Stimulated activated CD4-positive, alpha-beta T cell treated with anti-CD3 and anti-CD28 coated beads, TNF-alpha, amount 100 ng/mL, for 4 hours (primary cell): ENCODE measurements around the gene FAM193B.
A peak's percentile ranks its signal among the peaks of the same experiment; 100 is the strongest.
"Not testable (repeated sequence)": the region's sequence is repeated elsewhere in the genome, so short reads cannot be mapped to it uniquely, and the experiment has no call there.

Source experiments
- DNase-seq, 3 experiments: peaks; one replicate each; pipeline ENCODE4 v3.0.0-alpha.2; 2020; ENCODE audit warnings: low read depth in 3 of 3

FAM193B gene

DNA sequence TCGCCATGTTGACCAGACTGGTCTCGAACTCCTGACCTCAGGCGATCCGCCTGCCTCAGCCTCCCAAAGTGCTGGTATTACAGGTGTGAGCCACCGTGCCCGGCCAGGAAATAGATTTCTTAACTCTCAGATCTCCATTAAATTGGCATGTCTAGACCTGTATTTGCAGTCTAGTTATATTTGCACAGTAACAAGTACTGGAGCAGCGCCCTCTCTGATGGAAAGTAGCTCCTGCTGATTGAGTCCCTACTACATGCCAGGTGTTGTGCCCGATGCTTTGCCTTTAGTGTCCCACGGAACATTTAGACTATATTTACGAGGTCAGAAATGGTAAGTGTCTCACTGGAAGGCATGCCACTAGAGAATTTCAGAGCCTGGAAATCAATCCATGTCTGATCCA lies 21.8 kb upstream of the FAM193B start:
- DNase-seq, result no peak

GRCh38 chr5:177575488-177575887 lies 21.1 kb upstream of the FAM193B start:
- DNase-seq, result no peak

- no peak for DNase-seq
Measured at GRCh38 chr5:177569894-177570293, 15.5 kb upstream of the FAM193B start.

GRCh38 chr5:177568326-177568725 lies 14.0 kb upstream of the FAM193B start:
- DNase-seq, result no peak

DNA sequence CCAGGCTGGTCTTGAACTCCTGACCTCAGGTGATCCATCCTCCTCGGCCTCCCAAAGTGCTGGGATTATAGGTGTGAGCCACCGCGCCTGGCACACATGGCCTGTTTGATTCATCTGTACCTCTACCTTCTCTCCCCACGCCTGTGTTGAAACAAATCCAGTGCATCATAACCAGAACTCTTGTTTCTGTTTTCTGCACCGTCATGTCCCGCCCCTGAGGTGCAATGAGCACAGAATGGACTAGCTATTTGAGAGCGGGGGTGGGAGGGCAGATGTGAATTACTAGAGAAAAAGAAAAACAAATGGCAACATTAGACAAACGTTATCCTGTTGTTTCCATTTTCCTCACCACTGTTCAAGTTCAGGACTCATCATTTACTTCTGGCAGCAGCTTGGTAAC lies 10.7 kb upstream of the FAM193B start:
- no peak for DNase-seq

- not testable (repeated sequence) for DNase-seq
Measured at GRCh38 chr5:177559446-177559941, 5.1 kb upstream of the FAM193B start.

DNA sequence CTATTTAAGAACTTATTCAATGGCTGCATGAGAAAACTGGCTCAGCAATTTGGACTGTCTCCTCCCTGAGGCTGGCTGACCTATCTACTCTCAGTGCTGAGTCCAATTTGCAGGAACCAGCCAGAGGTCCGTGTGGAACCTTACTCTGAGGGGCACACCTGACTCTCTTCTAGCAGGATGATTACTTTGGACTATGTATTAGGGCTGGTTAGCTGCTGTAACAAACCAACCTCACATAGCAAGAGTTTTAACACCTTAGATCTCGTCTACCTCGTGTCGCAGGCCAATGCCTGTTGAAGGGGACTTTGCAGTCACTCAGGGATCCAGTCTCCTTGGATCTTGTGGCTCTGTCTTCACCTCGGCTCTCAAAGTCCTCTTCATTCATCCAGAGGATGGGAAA lies 3.4 kb upstream of the FAM193B start:
- DNase-seq, result no peak

- no peak for DNase-seq
Measured at GRCh38 chr5:177557041-177557647, 2.8 kb upstream of the FAM193B start.

GRCh38 chr5:177555665-177556064 lies 1.3 kb upstream of the FAM193B start:
- DNase-seq, result no peak

DNA sequence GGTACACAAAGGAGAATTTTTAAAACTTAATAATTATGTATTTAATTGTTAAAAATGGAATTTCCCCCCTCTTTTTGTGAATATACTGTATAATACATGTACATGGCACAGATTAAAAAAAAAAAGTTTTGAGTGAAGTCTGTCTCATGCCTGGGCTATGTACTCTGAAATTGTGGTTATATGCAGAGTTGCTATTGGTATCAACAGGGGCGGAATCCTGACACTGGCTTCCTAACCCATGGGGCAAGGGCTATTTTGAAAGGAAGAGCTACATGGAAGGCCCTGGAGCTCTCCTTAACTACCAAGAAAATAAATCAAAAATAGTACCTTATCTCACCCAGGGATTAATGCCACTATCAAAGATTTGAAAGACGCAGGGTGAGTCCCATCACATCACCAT lies 865 bp upstream of the FAM193B start:
- no peak for DNase-seq

DNA sequence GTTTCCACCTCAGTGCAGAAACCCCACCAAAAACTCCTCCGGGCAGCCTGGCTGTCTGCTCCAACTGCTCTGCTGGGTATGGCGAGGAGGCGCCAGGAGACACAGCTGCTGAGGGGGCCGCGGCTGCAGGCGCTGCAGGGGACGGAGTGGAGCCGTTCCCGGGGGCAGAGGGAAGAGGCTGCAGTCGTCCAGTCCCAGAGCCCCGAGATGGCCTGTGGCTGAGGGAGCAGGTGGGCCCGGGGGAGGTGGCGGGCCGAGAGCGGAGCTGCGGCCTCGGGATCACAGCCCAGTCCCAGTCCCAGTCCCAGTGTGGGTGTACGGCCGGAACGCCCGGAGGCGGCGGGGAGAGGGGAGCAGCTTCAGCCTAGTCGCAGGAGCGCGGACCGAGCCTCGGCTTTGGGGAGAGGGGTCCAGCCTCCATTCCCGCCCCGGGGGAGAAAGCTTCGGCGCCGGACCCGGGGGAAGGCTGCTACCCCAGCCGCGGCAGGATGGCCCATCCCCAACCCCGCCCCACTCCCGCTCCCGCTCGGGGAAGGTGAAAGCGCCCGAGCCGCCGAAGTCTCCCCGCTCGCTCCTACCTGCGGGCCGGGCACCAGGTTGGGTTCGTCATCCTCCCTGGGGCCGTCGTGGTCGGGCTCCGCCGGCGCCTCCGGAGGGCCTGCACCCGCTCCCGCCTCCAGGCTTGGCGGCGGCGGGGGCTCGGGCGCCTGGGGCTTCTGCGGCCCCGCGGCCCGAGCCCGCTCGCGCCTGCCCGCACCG lies 513 bp downstream of the FAM193B start:
- peak in 2 of 3 experiments; percentile 8 to 24 for DNase-seq

DNA sequence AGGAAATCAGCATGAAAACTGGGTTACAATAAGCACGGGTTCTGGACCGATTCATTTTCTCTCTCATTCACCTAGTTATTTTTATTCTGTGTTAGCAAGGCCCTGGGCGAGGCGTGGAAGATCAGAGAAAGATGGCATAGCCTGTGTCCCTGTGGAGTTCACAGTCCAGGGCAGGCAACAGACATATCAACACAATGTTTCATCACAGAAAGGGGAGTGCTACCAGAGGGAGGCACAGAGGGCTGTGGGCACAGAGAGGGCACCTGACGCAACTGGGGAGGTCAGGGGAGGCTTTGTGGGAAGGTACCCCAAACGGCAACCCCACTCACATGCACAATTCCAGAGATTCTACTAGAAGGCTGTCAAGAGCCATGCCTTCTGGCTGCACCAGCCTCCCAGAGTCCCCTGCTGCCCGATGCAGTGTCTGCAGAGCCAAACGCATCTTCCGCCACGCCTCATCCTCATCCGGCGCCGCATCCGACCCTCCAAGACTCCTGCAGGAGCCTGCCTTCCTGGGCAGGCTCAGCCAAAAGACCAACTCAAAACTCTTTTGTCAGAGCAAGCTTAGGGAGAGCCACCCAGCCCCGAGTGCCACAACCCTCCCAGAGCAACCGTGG lies 1.4 kb downstream of the FAM193B start:
- no peak for DNase-seq

DNA sequence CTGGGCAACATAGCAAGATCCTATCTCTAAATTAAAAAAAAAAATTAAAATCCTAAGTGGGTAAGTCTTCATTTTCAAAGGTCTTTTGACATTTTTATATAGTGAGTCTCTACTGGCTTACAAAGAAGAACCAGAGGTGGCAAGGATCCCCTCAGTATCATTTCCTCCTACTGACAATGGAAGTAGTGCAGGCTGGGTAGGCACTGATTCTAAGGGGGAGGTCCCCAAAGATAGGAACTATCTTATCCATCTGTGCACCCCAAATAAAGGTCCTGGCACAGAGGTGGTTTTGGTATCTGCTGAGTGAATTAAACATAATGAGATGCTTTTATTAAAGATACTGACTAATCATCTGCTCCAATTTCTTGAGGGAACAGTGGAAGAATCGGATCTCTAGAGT lies 4.2 kb downstream of the FAM193B start:
- DNase-seq, result no peak

- no peak for DNase-seq
Measured at GRCh38 chr5:177548495-177548894, 5.9 kb downstream of the FAM193B start.

DNA sequence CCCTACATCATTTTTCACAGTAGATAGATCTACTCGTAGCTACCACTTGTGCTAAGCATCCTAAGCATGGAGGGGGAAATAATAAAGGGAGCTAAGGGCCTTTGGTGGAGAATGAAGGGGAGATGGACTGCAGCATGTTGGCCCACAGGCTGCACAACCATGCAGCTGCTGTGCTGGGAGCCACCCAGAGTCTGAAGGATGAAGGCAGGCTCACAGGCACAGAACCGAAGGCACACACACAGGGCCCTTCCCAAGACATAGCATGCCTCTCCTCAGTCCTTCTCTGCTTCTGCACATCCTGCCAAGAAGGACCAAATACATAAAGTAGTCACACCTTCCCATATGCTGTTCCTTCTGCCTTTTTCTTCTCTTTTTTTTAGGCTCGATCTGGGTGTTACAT lies 6.6 kb downstream of the FAM193B start:
- no peak for DNase-seq

DNA sequence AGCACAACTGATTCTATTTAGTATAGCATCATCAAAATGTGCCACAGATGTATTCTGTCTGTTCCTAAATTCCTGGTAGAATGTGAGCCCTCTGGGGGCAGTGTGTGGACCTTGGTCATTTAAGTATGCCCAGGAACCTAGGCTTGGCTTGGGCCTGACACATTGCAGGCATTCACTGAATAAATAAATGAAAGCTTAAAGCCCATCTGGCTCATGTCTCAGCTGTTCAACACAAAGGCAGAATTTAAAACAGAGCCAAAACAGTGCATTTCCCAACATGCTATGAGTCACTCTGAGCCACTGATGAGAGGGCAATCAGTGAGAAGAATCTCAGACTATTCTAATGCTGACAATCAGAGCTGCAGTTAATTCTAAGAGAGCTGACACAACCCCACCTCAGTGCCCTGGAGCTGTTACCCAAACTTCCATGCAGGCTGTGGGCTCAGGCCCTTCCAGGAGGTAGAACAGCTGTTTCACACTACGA lies 8.1 kb downstream of the FAM193B start:
- no peak for DNase-seq

- no peak for DNase-seq
Measured at GRCh38 chr5:177545487-177546257, 8.7 kb downstream of the FAM193B start.

DNA sequence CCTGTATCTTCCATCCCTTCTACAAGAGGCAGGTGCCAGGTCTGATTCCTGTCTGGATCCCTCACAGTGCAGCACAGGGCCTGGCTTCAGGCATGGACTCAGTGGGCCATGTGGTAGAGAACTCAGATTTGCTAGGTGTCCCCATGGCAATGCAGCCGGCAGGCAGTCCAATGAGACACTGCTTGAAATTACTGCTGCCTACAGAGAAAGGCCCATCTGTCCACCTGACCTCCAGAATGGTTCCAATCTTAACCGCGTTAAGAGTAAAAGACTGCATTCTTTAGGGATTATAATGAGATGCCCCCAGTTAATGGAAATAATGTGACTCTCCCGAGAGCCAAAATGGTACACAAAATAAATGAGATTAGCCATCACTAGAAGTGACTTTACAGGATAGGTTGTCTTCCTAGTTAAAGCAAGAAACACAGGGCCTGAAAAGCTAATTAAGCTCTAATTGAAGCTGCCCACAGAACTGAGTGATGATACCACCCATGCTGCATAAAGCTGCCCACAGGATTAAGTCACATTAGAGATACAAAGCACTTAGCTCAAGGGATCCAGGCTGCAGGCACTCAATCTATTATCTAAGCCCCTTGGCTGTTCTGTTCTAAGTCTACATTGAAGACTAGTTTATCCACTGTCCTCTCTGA lies 11.4 kb downstream of the FAM193B start:
- DNase-seq, result no peak

GRCh38 chr5:177540438-177540837 lies 13.9 kb downstream of the FAM193B start:
- no peak for DNase-seq

DNA sequence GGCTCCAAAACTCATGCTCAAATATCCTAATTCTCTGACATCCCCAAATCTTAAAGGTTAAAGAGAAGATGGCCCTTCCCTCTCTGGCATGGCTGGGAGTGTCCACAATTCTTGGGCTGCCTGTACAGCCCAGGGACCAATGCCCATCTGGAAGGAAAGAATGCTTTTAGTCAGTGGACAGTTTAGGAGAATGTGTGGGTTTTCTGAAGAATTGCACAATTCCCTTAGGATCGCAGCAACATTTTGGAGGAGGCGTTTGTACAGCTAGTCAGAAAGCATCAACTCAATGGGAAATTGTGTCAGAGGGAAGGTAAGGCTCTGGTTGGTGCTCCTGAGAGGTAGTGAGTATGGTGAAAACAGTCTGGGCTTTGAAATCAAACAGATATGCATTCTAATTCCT lies 15.0 kb downstream of the FAM193B start:
- no peak for DNase-seq

DNA sequence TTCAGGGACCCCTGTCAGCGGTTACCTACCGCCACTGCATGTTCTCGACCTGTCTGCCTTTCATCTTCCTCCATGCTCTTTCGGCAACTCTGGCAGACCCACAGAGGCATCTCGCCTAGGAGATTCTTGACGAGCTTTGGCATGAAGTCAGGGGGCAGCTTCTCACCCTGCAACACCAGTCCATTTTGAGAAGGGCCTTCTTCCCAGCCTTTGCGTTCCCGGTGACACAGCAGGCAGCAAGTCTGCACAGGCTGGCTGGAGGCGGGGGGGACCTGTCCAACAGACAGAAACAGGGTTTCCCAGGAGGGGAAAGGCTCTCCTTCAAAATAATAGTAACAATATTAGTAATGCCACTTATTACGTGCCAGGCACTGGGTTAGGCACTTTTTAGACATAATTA lies 15.5 kb downstream of the FAM193B start:
- DNase-seq, result no peak
